GM23338 (cell line): ENCODE data around the gene PTPN22. TPM values are rescaled to one million over a fixed set of nuclear protein-coding genes. Genes with fewer than 3 reads are reported as not detected.

Source experiments
- ATAC-seq: fragments of 200-7000 bp; cut with Tn5 transposase; 3 replicates; pipeline ENCODE4 v1.9.1; 2020
- DNase-seq: peaks from one replicate; pipeline ENCODE4 v3.0.0-alpha.2; 2015; ENCODE audit warnings: low spot score
- H2AFZ ChIP-seq: fragments of 200-600 bp; sonication (generic); 2 replicates; pipeline ENCODE4 v1.8.0; 2016; ENCODE audit warnings: antibody characterized with exemption, mild to moderate bottlenecking, moderate library complexity
- H3F3A ChIP-seq: fragments of 200-600 bp; sonication (generic); replicated peaks from 2 replicates; pipeline ENCODE4 v1.8.0; 2017; ENCODE audit warnings: antibody characterized with exemption, mixed run types, low read depth
- H3K27ac ChIP-seq: fragments of 200-600 bp; sonication (generic); 2 replicates; pipeline ENCODE4 v1.6.1; 2016; ENCODE audit warnings: low read depth
- H3K27me3 ChIP-seq: fragments of 200-600 bp; sonication (generic); 2 replicates; pipeline ENCODE4 v1.8.0; 2016; ENCODE audit warnings: mild to moderate bottlenecking, mixed run types, moderate library complexity; ENCODE audit not compliant: insufficient read depth
- H3K36me3 ChIP-seq: fragments of 200-600 bp; sonication (generic); 2 replicates; pipeline ENCODE4 v1.8.0; 2016; ENCODE audit warnings: mild to moderate bottlenecking; ENCODE audit not compliant: insufficient read depth
- H3K4me1 ChIP-seq: fragments of 200-600 bp; sonication (generic); 2 replicates; pipeline ENCODE4 v1.8.0; 2016; ENCODE audit warnings: mild to moderate bottlenecking, moderate library complexity; ENCODE audit not compliant: insufficient read depth
- H3K4me2 ChIP-seq: fragments of 200-600 bp; sonication (generic); 2 replicates; pipeline ENCODE4 v1.7.1; 2017; ENCODE audit warnings: mixed run types
- H3K4me3 ChIP-seq: fragments of 200-600 bp; sonication (generic); 2 replicates; pipeline ENCODE4 v1.6.1; 2016; ENCODE audit warnings: mixed run types
- H3K79me2 ChIP-seq: fragments of 200-600 bp; sonication (generic); replicated peaks from 2 replicates; pipeline ENCODE4 v1.8.0; 2017; ENCODE audit warnings: mild to moderate bottlenecking; ENCODE audit not compliant: insufficient read depth
- H3K9me2 ChIP-seq: fragments of 200-600 bp; sonication (generic); 2 replicates; pipeline ENCODE4 v1.8.0; 2017; ENCODE audit not compliant: insufficient read depth
- H4K20me1 ChIP-seq: fragments of 200-600 bp; sonication (generic); replicated peaks from 2 replicates; pipeline ENCODE4 v1.8.0; 2017; ENCODE audit warnings: mild to moderate bottlenecking; ENCODE audit not compliant: insufficient read depth
- H3K27ac Mint-ChIP-seq: 2 replicates; pipeline ENCODE4 v1.8.0; 2020; ENCODE audit warnings: inconsistent platforms, mild to moderate bottlenecking, moderate library complexity, mixed read lengths
- H3K27me3 Mint-ChIP-seq: 3 replicates; pipeline ENCODE4 v1.8.0; 2022; ENCODE audit warnings: low read depth, mild to moderate bottlenecking, moderate library complexity, mixed read lengths, inconsistent platforms; ENCODE audit not compliant: insufficient read depth, poor library complexity
- H3K36me3 Mint-ChIP-seq: 3 replicates; pipeline ENCODE4 v1.8.0; 2021; ENCODE audit warnings: low read depth, mild to moderate bottlenecking, inconsistent platforms, moderate library complexity, mixed read lengths
- H3K4me1 Mint-ChIP-seq: 3 replicates; pipeline ENCODE4 v1.8.0; 2020; ENCODE audit warnings: mild to moderate bottlenecking, inconsistent platforms, mixed read lengths
- H3K4me3 Mint-ChIP-seq: 3 replicates; pipeline ENCODE4 v1.8.0; 2021; ENCODE audit warnings: moderate library complexity, mild to moderate bottlenecking, inconsistent platforms, mixed read lengths
- H3K9me3 Mint-ChIP-seq: 3 replicates; pipeline ENCODE4 v1.8.0; 2020; ENCODE audit warnings: moderate library complexity, mild to moderate bottlenecking, inconsistent platforms, mixed read lengths
- CREB1 ChIP-seq: fragments of 250-450 bp; sonication (Bioruptor Pico); IDR thresholded peaks from 2 replicates; pipeline ENCODE4 v1.5.0; 2020; ENCODE audit warnings: low read depth, mild to moderate bottlenecking, moderate library complexity
- EZH2phosphoT487 ChIP-seq: fragments of 200-600 bp; sonication (generic); IDR thresholded peaks from one replicate; pipeline ENCODE4 v1.8.1; 2018; ENCODE audit warnings: antibody characterized with exemption; ENCODE audit not compliant: unreplicated experiment
- NANOG ChIP-seq: IDR thresholded peaks from 2 replicates; pipeline ENCODE4 v1.6.1; 2016; ENCODE audit warnings: antibody characterized with exemption, borderline replicate concordance
- POLR2AphosphoS5 ChIP-seq: IDR thresholded peaks from 2 replicates; pipeline ENCODE4 v1.6.1; 2016; ENCODE audit warnings: antibody characterized with exemption, low read depth
- ZNF114 ChIP-seq: fragments of 250-450 bp; sonication (Bioruptor Pico); IDR thresholded peaks from 2 replicates; pipeline ENCODE4 v1.5.0; 2020; ENCODE audit warnings: mild to moderate bottlenecking, moderate library complexity
- polyA plus RNA-seq: library from polyadenylated mRNA; unstranded; fragments of >200 nt; fragmentation: Nextera tagmentation; extraction: Ambion mirVana; gene quantifications from 2 replicates; pipeline ENCODE4 v1.2.1, GENCODE V29; 2016
- total RNA-seq: library from RNA; depleted of rRNA; stranded (reverse); fragments of >200 nt; shearing (Covaris generic); gene quantifications from 2 replicates; pipeline ENCODE4 v1.2.3, GENCODE V29; 2014
- TF ChIP-seq, protein P1 (sequence below): IDR thresholded peaks from one replicate; pipeline ENCODE4 v1.6.1; 2018; ENCODE audit warnings: antibody characterized with exemption; ENCODE audit not compliant: unreplicated experiment
- TF ChIP-seq, protein P2 (sequence below), 2 experiments: fragments of 200-600 bp in 1 of 2; sonication (generic) in 1 of 2; conservative IDR thresholded peaks; 2 replicates each; pipeline versions ENCODE4 v1.5.1 to v1.6.1; 2016 to 2017; ENCODE audit warnings: antibody characterized with exemption in 2 of 2, low read depth in 2 of 2, mild to moderate bottlenecking in 2 of 2, moderate library complexity in 1 of 2
- TF ChIP-seq, protein P3 (sequence below): IDR thresholded peaks from 2 replicates; pipeline ENCODE4 v1.6.1; 2016; ENCODE audit warnings: antibody characterized with exemption

Gene PTPN22
- total and polyA plus RNA-seq, 2 experiments from 2014 or later, result 0.08 TPM; not detected in 1

DNA sequence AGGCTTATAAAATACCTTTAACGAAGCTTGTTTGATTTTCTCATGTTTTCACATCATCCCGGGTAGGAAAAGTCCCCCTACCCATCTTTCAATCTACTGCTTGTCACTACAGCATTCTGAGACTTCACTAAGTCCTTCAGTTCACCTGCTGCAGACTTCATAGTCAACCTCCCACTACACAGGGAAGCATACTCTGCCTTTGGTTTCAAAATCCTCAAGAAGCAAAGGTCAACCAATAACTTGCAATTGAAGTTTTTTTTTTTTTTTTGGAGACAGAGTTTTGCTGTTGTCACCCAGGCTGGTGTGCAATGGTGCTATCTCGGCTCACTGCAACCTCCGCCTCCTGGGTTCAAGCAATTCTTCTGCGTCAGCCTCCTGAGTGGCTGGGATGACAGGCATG, 4.7 kb upstream of the PTPN22 start:
- Mint-ChIP-seq H3K4me3 (no peak overlapping the region), H3K27ac (no peak overlapping the region), H3K9me3 (no peaks in the 10 kb centered on the region), H3K36me3 (no peaks in the 10 kb centered on the region), H3K4me1 (peaks cover 10% of the 10 kb centered on the region; the same call in 2 of the 3 replicates), H3K27me3 (no peaks in the 10 kb centered on the region)
- Histone ChIP-seq H3K79me2 (no peaks in the 10 kb centered on the region), H2AFZ (no peak overlapping the region), H3K27ac (no peak overlapping the region), H3K4me3 (no peak overlapping the region), H3K27me3 (no peaks in the 10 kb centered on the region), H3K9me2 (no peaks in the 10 kb centered on the region; the same call in 1 of the 2 replicates), H3F3A (no peaks in the 10 kb centered on the region), H3K36me3 (no peaks in the 10 kb centered on the region), H4K20me1 (no peaks in the 10 kb centered on the region), H3K4me2 (no peak overlapping the region), H3K4me1 (peaks cover 11% of the 10 kb centered on the region; the same call in 1 of the 2 replicates)
- no peak for ATAC-seq
- DNase-seq, result no peak
- TF ChIP-seq EZH2phosphoT487, result no peak
- TF ChIP-seq, protein P1, sequence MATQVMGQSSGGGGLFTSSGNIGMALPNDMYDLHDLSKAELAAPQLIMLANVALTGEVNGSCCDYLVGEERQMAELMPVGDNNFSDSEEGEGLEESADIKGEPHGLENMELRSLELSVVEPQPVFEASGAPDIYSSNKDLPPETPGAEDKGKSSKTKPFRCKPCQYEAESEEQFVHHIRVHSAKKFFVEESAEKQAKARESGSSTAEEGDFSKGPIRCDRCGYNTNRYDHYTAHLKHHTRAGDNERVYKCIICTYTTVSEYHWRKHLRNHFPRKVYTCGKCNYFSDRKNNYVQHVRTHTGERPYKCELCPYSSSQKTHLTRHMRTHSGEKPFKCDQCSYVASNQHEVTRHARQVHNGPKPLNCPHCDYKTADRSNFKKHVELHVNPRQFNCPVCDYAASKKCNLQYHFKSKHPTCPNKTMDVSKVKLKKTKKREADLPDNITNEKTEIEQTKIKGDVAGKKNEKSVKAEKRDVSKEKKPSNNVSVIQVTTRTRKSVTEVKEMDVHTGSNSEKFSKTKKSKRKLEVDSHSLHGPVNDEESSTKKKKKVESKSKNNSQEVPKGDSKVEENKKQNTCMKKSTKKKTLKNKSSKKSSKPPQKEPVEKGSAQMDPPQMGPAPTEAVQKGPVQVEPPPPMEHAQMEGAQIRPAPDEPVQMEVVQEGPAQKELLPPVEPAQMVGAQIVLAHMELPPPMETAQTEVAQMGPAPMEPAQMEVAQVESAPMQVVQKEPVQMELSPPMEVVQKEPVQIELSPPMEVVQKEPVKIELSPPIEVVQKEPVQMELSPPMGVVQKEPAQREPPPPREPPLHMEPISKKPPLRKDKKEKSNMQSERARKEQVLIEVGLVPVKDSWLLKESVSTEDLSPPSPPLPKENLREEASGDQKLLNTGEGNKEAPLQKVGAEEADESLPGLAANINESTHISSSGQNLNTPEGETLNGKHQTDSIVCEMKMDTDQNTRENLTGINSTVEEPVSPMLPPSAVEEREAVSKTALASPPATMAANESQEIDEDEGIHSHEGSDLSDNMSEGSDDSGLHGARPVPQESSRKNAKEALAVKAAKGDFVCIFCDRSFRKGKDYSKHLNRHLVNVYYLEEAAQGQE, result no peak
- TF ChIP-seq, protein P2, sequence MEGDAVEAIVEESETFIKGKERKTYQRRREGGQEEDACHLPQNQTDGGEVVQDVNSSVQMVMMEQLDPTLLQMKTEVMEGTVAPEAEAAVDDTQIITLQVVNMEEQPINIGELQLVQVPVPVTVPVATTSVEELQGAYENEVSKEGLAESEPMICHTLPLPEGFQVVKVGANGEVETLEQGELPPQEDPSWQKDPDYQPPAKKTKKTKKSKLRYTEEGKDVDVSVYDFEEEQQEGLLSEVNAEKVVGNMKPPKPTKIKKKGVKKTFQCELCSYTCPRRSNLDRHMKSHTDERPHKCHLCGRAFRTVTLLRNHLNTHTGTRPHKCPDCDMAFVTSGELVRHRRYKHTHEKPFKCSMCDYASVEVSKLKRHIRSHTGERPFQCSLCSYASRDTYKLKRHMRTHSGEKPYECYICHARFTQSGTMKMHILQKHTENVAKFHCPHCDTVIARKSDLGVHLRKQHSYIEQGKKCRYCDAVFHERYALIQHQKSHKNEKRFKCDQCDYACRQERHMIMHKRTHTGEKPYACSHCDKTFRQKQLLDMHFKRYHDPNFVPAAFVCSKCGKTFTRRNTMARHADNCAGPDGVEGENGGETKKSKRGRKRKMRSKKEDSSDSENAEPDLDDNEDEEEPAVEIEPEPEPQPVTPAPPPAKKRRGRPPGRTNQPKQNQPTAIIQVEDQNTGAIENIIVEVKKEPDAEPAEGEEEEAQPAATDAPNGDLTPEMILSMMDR (conservative IDR thresholded peaks at IDR 0.05; ENCODE audit: low read depth in 2 of 2), result no peak

DNA sequence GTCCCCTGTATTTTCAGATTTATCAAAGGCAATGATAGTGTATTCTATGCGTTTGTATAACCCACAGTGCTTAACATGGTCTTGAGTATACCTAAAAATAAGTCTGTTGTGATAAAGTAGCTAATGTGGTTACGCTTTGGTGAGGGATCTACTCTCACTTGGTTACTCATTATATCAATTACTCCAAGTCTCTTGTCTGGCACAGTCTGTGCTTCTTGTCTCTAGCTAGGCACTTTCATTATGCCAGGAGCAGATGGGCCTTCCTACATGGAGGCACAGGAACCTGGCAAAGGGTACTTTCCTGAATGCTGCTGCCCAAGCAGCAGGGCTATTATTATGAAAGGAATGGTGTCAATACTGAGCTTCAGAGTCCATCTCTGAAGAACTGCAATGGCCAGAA, 4.2 kb upstream of the PTPN22 start:
- Histone ChIP-seq H3K4me2 (no peak overlapping the region), H3K9me2 (no peaks in the 10 kb centered on the region; the same call in 1 of the 2 replicates), H3K36me3 (no peaks in the 10 kb centered on the region), H3K4me1 (peaks cover 7% of the 10 kb centered on the region; the same call in 1 of the 2 replicates), H3K27me3 (no peaks in the 10 kb centered on the region), H2AFZ (no peak overlapping the region), H4K20me1 (no peaks in the 10 kb centered on the region), H3F3A (no peaks in the 10 kb centered on the region), H3K4me3 (no peak overlapping the region), H3K79me2 (no peaks in the 10 kb centered on the region), H3K27ac (no peak overlapping the region)
- Mint-ChIP-seq H3K4me1 (peaks cover 9% of the 10 kb centered on the region; the same call in 2 of the 3 replicates), H3K27me3 (no peaks in the 10 kb centered on the region), H3K36me3 (no peaks in the 10 kb centered on the region), H3K27ac (no peak overlapping the region), H3K4me3 (no peak overlapping the region), H3K9me3 (no peaks in the 10 kb centered on the region)
- no peak for DNase-seq
- ATAC-seq, result no peak
- TF ChIP-seq POLR2AphosphoS5 (no peak), CREB1 (CRISPR knock-in tag) (no peak), NANOG (no peak), ZNF114 (CRISPR knock-in tag) (no peak)
- TF ChIP-seq, protein P1, result no peak
- TF ChIP-seq, protein P2 (conservative IDR thresholded peaks at IDR 0.05; ENCODE audit: low read depth in 2 of 2), result no peak
- TF ChIP-seq, protein P3, sequence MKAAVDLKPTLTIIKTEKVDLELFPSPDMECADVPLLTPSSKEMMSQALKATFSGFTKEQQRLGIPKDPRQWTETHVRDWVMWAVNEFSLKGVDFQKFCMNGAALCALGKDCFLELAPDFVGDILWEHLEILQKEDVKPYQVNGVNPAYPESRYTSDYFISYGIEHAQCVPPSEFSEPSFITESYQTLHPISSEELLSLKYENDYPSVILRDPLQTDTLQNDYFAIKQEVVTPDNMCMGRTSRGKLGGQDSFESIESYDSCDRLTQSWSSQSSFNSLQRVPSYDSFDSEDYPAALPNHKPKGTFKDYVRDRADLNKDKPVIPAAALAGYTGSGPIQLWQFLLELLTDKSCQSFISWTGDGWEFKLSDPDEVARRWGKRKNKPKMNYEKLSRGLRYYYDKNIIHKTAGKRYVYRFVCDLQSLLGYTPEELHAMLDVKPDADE, result no peak
